ENCODE results near the gene PHF12. TPM values are rescaled to one million over a fixed set of nuclear protein-coding genes. Genes with fewer than 3 reads are reported as not detected.

The PHF12 gene
- total and polyA plus RNA-seq, 2 of the 4 experiments (the other 2 are of a cell fraction) = 24.4 to 25.6 TPM

- H3K4me3 ChIP-seq (ENCODE audit: insufficient read depth, low read depth, low read length) = no peak overlapping the region
- no peak overlapping the region for H4K8ac ChIP-seq (ENCODE audit: low read depth in 2 of 2, low read length in 2 of 2)
- no peaks in the 10 kb centered on the region for H3K79me1 ChIP-seq (ENCODE audit: low read depth in 1 of 2, low read length in 2 of 2)
- H2BK120ac ChIP-seq (ENCODE audit: low read depth, low read length) = no peak overlapping the region
- dilution Hi-C loops (cut with HindIII; ENCODE audit: low sequenced_read_pairs, unreplicated experiment) = no loop called here
- H3K9ac ChIP-seq (ENCODE audit: low read depth, low read length) = no peak overlapping the region
- peaks cover 3% of the 10 kb centered on the region; the same call in 1 of the 2 replicates for H3K4me1 ChIP-seq (ENCODE audit: control insufficient read depth, insufficient read depth, low read length)
- peaks cover 78% of the 10 kb centered on the region for H3K27me3 ChIP-seq (ENCODE audit: control insufficient read depth, insufficient read depth, low read length)
- no peak overlapping the region for H2BK15ac ChIP-seq (ENCODE audit: low read depth, low read length)
- H3K23ac ChIP-seq (ENCODE audit: low read depth, low read length) = no peak overlapping the region
- WGBS, 2 experiments (ENCODE audit: extremely low coverage in 2 of 2, insufficient read length in 1 of 2) = 0% methylated on average over 1 of the region's 2 CpGs; no CpG with 5 or more reads in 1 of the 2 experiments
- H3K14ac ChIP-seq (replicated peaks; ENCODE audit: low read depth, low read length) = no peak overlapping the region
- BruUV-seq (replicated peaks) = no TSS peak
- H3K9me3 ChIP-seq (ENCODE audit: control insufficient read depth, insufficient read depth, low read length) = no peaks in the 10 kb centered on the region
- H4K5ac ChIP-seq (ENCODE audit: low read depth, low read length) = no peak overlapping the region
- no peak overlapping the region for H2AK5ac ChIP-seq (ENCODE audit: low read depth, low read length)
- peak; percentile 46 for DNase-seq
- TF ChIP-seq RCOR1 (IDR thresholded peaks at IDR 0.05; ENCODE audit: insufficient replicate concordance, low read length) (no peak), NFE2L2 (IDR thresholded peaks at IDR 0.05; ENCODE audit: low read depth, low read length) (no peak), CTCF (conservative IDR thresholded peaks at IDR 0.05; ENCODE audit: low read depth, low read length) (0 out of 2 replicates have a peak, but pooled peaks have one; percentile 8)
- in situ Hi-C loops (cut with MboI; ENCODE audit: low sequenced_read_pairs) = no loop called here
- H2BK20ac ChIP-seq (ENCODE audit: low read depth, low read length) = no peak overlapping the region
- no peak overlapping the region for H2BK5ac ChIP-seq (ENCODE audit: low read depth, low read length, poor library complexity, severe bottlenecking)
- 0 out of 2 replicates have a peak, but pooled peaks cover 7% of the 10 kb centered on the region for H4K20me1 ChIP-seq (ENCODE audit: insufficient read depth, low read length)
- ChIA-PET CTCF (interaction anchor here (0.8 to 1.6 kb wide), 4 partner anchors 9 to 164 kb away, joined by 3 to 4 read pairs (median 4); no protein-coding TSS in a partner anchor), POLR2A (ENCODE audit: unreplicated experiment) (no interaction called here)
- H4K91ac ChIP-seq (ENCODE audit: insufficient read depth, low read depth, low read length) = no peak overlapping the region
- intact Hi-C loops (cut with micrococcal nuclease) = no loop called here
- no peak overlapping the region for H3K4me2 ChIP-seq (ENCODE audit: low read depth, low read length)
- 0 out of 2 replicates have a peak, but pooled peaks cover 4% of the 10 kb centered on the region for H3K9me1 ChIP-seq (ENCODE audit: insufficient read depth, low read length)
- H3K56ac ChIP-seq (ENCODE audit: extremely low read depth, insufficient read depth, low read length) = no peak overlapping the region
- H3K4ac ChIP-seq (ENCODE audit: low read depth, low read length) = no peak overlapping the region
- H2AFZ ChIP-seq (replicated peaks; ENCODE audit: low read length, poor library complexity) = no peak overlapping the region
- peak overlapping the region; percentile 68 for H2AK9ac ChIP-seq (replicated peaks; ENCODE audit: low read depth, low read length, poor library complexity)
- ATAC-seq (ENCODE audit: low read depth) = peak; percentile 82
- no peak overlapping the region for H3K27ac ChIP-seq (ENCODE audit: insufficient read depth, low read length)
- H3K36me3 ChIP-seq (ENCODE audit: control insufficient read depth, insufficient read depth, low read length) = no peaks in the 10 kb centered on the region
- H3K18ac ChIP-seq (ENCODE audit: low read depth, low read length) = no peak overlapping the region
Measured at GRCh38 chr17:28973425-28973824, 22.1 kb upstream of the PHF12 start.
